NCI-H2171 (cell line): ENCODE results near the gene NELFB.

Source experiments
- DNase-seq: peaks from one replicate; lab custom pipeline; 2025; lab: John Stamatoyannopoulos, UW

The NELFB gene

GRCh38 chr9:137268538-137269201, 13.5 kb downstream of the NELFB start:
- DNase-seq: no peak

GRCh38 chr9:137269231-137269772, 14.2 kb downstream of the NELFB start:
- no peak for DNase-seq

GRCh38 chr9:137270929-137271695, 16.0 kb downstream of the NELFB start:
- DNase-seq: no peak

- no peak for DNase-seq
Measured at GRCh38 chr9:137271696-137272076, 16.6 kb downstream of the NELFB start.

- no peak for DNase-seq
Measured at GRCh38 chr9:137272241-137273094, 17.3 kb downstream of the NELFB start.

- DNase-seq: no peak
Measured at GRCh38 chr9:137273095-137273490, 18.0 kb downstream of the NELFB start.

- peak; percentile 67 for DNase-seq
Measured at GRCh38 chr9:137273611-137274320, 18.6 kb downstream of the NELFB start.

GRCh38 chr9:137275203-137275587, 20.1 kb downstream of the NELFB start:
- no peak for DNase-seq

- DNase-seq: no peak
Measured at GRCh38 chr9:137275588-137276472, 20.7 kb downstream of the NELFB start.

GRCh38 chr9:137276473-137277328, 21.6 kb downstream of the NELFB start:
- DNase-seq: peak; percentile 61

- DNase-seq: no peak
Measured at GRCh38 chr9:137277329-137278041, 22.4 kb downstream of the NELFB start, which contains the start of gene TOR4A. TSS of gene TOR4A (plus strand) at chr9:137277726. CDS start at chr9:137278690, 964 bp downstream.

GRCh38 chr9:137278061-137278701, 23.1 kb downstream of the NELFB start:
- DNase-seq: no peak

GRCh38 chr9:137278721-137279711, 23.9 kb downstream of the NELFB start:
- DNase-seq: no peak

- no peak for DNase-seq
Measured at GRCh38 chr9:137279741-137280473, 24.8 kb downstream of the NELFB start.

- no peak for DNase-seq
Measured at GRCh38 chr9:137280474-137281344, 25.6 kb downstream of the NELFB start.
